Thyroid gland (tissue), 4 donors: Measurements from ENCODE around the gene CPB2. TPM values are rescaled to one million over a fixed set of nuclear protein-coding genes. Genes with fewer than 3 reads are reported as not detected.

Source experiments
- DNase-seq, 2 donors: peaks; one replicate each; pipeline ENCODE4 v3.0.0-alpha.2; 2019
- H3K27ac ChIP-seq, 3 donors: fragments of 200-600 bp; sonication (generic); 1 replicate in 2 of 3; 2 replicates in 1 of 3; pipeline ENCODE4 v1.5.1; 2016 to 2019; ENCODE audit warnings: mild to moderate bottlenecking in 1 of 3, moderate library complexity in 1 of 3
- H3K27me3 ChIP-seq: fragments of 200-600 bp; sonication (generic); one replicate; pipeline ENCODE4 v1.5.1; 2019
- H3K36me3 ChIP-seq, 2 donors: fragments of 200-600 bp; sonication (generic); one replicate each; pipeline ENCODE4 v1.5.1; 2016 to 2019
- H3K4me1 ChIP-seq, 2 donors: fragments of 200-600 bp; sonication (generic); one replicate each; pipeline ENCODE4 v1.5.1; 2017 to 2019
- H3K4me3 ChIP-seq, 3 donors: fragments of 200-600 bp; sonication (generic); replicated peaks in 1 of 3; 1 replicate in 2 of 3; 2 replicates in 1 of 3; pipeline ENCODE4 v1.5.1; 2016; ENCODE audit warnings: mild to moderate bottlenecking in 1 of 3
- H3K9me3 ChIP-seq: fragments of 200-600 bp; sonication (generic); one replicate; pipeline ENCODE4 v1.5.1; 2017
- POLR2A ChIP-seq, 2 donors: fragments of 450-650 bp; IDR thresholded peaks; one replicate each; pipeline ENCODE4 v1.6.1; 2017; ENCODE audit warnings: antibody characterized with exemption in 2 of 2, mild to moderate bottlenecking in 2 of 2, moderate library complexity in 1 of 2
- WGBS, 2 donors: methylation state at CpG; one replicate each; pipeline ENCODE4 v1.1.5; 2017; 5-methylcytosine and 5-hydroxymethylcytosine counted together
- intact Hi-C: fragments of 100-400 bp; cut with DNase I; formaldehyde crosslinking; loops from one replicate; pipeline ENCODE4 v1.15.1; 2023
- total RNA-seq, 4 donors: library from RNA; depleted of rRNA; stranded (reverse); fragments of >200 nt; gene quantifications; one replicate each; pipeline ENCODE4 v1.2.3, GENCODE V29; 2016
- TF ChIP-seq, protein P1 (sequence below), 6 experiments: fragments of 200-600 bp in 3 of 6; fragments of 450-650 bp in 3 of 6; sonication (generic) in 3 of 6; IDR thresholded peaks; one replicate each; pipeline ENCODE4 v1.5.1; 2016 to 2019; ENCODE audit warnings: antibody characterized with exemption in 6 of 6, mild to moderate bottlenecking in 2 of 6, inconsistent platforms in 1 of 6, moderate library complexity in 1 of 6

Gene CPB2
- total RNA-seq, 4 donors from 2014 or later = 0.67 to 0.83 TPM; not detected in 2

DNA sequence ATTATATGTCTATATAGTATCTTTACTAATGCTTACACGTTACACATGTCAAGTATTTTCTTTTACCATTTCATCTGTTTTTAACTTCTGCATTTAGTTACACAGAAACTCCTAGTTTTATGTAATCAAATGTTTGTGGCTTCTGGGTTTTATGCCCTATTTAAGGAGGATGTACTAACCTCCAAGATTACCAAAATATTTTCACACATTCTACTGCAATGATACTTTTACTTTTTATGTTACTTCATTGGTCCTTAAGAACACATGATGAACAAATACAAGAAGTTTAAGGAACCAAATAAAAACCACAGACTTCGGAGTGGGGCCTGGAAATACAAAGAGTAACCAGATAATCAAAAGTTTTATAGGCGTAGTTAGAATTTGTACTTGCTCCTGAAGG lies 89.5 kb downstream of the CPB2 start:
- Histone ChIP-seq H3K4me3 (no peak overlapping the region), H3K9me3 (no peaks in the 10 kb centered on the region), H3K4me1 (no peaks in the 10 kb centered on the region), H3K36me3 (peaks cover 12 to 24% of the 10 kb centered on the region in 2 donors), H3K27me3 (no peaks in the 10 kb centered on the region), H3K27ac (no peak overlapping the region)
- intact Hi-C loops = no loop called here
- no peak for DNase-seq
- 93 to 94% methylated on average over 3 of the region's 3 CpGs for WGBS, 2 donors
- TF ChIP-seq, protein P1, sequence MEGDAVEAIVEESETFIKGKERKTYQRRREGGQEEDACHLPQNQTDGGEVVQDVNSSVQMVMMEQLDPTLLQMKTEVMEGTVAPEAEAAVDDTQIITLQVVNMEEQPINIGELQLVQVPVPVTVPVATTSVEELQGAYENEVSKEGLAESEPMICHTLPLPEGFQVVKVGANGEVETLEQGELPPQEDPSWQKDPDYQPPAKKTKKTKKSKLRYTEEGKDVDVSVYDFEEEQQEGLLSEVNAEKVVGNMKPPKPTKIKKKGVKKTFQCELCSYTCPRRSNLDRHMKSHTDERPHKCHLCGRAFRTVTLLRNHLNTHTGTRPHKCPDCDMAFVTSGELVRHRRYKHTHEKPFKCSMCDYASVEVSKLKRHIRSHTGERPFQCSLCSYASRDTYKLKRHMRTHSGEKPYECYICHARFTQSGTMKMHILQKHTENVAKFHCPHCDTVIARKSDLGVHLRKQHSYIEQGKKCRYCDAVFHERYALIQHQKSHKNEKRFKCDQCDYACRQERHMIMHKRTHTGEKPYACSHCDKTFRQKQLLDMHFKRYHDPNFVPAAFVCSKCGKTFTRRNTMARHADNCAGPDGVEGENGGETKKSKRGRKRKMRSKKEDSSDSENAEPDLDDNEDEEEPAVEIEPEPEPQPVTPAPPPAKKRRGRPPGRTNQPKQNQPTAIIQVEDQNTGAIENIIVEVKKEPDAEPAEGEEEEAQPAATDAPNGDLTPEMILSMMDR (IDR thresholded peaks at IDR 0.05) = no peak
- TF ChIP-seq POLR2A (IDR thresholded peaks at IDR 0.05) = no peak

DNA sequence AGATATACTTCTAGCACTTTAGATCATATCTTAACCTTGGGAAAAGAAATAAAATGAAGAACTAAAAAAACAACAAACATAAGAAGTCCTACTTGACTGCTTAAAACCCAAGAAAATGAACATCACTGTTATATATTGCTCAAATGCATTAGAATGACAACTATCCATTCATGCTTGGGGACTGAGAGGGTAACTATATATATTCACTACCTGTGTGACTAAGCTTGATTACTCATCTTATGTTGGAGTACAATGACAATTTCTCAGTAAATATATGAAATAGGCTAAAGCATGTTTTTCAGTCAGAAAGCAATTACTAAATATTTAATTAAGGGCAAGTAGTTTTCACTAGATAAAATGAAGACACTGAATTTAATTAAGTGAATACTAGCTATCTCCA lies 92.4 kb downstream of the CPB2 start:
- H3K4me1 ChIP-seq = peaks cover under 1 to 2% of the 10 kb centered on the region in 2 donors
- H3K27me3 ChIP-seq = no peaks in the 10 kb centered on the region
- no peaks in the 10 kb centered on the region for H3K9me3 ChIP-seq
- TF ChIP-seq, protein P1 (IDR thresholded peaks at IDR 0.05) = no peak
- no peak for TF ChIP-seq POLR2A (IDR thresholded peaks at IDR 0.05)
- intact Hi-C loops = no loop called here
- H3K36me3 ChIP-seq = peaks cover 10 to 11% of the 10 kb centered on the region in 2 donors
- no peak overlapping the region for H3K4me3 ChIP-seq
- DNase-seq = no peak
- H3K27ac ChIP-seq = no peak overlapping the region

DNA sequence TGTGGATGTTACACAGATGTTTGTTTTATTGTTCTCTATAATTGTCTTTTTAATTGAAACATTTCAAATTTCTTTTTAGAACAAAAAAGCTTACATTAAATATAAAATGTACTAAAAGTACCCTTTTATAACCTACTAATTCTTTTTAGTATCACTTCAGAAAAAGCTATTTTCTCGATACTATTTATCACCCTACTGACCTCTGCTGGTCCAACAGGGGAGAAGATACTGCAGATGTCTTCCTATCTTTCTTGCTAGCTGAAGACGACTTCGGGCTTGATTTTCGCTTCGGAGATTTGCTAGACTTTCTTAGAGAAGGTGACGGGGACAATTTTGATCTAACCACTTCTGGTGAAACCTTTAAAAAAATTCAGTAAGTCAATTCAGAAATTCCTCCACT lies 94.7 kb downstream of the CPB2 start:
- TF ChIP-seq, protein P1 (IDR thresholded peaks at IDR 0.05) = peak in 1 of 6 experiments; percentile 10
- TF ChIP-seq POLR2A (IDR thresholded peaks at IDR 0.05) = no peak
- H3K27ac ChIP-seq = no peak overlapping the region
- DNase-seq = no peak

DNA sequence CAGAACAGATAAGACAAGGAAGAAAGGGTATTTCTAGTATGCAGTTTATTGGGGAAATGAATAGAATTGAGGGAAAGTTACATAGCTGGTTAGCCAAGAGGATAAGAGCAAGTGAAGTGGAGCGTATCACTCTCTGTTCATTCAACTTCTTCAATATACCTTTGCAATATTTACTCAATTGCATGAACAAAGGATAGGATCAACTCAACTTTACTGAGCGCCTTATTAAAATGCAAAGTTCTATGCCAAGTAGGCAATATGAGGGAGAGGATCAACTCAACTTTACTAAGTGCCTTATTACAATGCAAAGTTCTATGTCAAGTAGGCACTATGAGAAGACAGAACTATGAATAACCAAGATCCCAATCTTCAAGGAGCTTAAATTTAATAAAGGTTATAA lies 96.2 kb downstream of the CPB2 start:
- Histone ChIP-seq H3K9me3 (no peaks in the 10 kb centered on the region), H3K4me1 (peaks cover 3 to 5% of the 10 kb centered on the region in 2 donors), H3K27me3 (no peaks in the 10 kb centered on the region), H3K27ac (no peak overlapping the region), H3K4me3 (no peak overlapping the region), H3K36me3 (peaks cover 0 to 11% of the 10 kb centered on the region in 2 donors)
- DNase-seq = no peak
- WGBS, 2 donors = 88 to 93% methylated on average over 2 of the region's 2 CpGs
- TF ChIP-seq, protein P1 (IDR thresholded peaks at IDR 0.05) = no peak
- no peak for TF ChIP-seq POLR2A (IDR thresholded peaks at IDR 0.05)
- intact Hi-C loops = no loop called here

More for the DNA sequence above, 94.7 kb downstream of the CPB2 start:
- Histone ChIP-seq H3K4me3 (no peak overlapping the region), H3K36me3 (peaks cover 2 to 11% of the 10 kb centered on the region in 2 donors), H3K4me1 (peaks cover 3 to 5% of the 10 kb centered on the region in 2 donors), H3K9me3 (no peaks in the 10 kb centered on the region), H3K27me3 (no peaks in the 10 kb centered on the region)
- 89 to 92% methylated on average over 6 of the region's 6 CpGs for WGBS, 2 donors
- intact Hi-C loops = no loop called here

DNA sequence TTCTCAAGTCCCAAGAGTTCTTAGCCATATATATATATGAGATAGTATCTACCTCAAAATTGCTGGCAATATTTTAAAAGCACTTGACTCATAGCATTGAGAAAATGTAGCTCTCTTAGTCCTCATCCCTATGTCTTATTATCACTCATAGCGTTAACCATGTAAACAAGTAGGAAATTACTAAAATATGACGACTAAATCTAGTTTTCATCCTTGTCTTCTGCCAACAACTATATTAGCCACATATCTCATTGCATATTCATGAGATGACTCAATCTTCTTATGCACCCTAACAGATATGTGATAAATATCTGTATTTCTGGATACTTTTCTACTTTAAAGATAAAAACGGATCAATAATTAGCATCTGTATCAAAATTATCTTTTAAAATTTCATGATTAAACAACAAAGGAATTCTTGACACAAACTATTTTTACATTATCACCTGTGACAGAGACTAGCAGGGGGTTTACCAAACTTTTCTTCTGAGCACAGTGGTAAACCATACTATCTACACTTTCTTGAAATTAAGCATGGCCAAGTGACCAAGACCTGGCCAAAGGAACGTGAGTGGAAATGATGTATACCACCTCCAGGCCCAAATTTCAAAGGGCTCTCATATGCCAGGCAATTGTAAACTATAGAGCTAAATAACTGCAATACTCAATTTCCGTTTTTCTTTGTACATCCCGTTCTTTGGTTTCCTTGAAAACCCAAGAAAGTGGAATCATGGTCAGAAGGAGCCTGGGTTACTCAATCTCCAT lies 98.0 kb downstream of the CPB2 start:
- Histone ChIP-seq H3K4me3 (no peak overlapping the region), H3K4me1 (peaks cover 3 to 5% of the 10 kb centered on the region in 2 donors), H3K27me3 (no peaks in the 10 kb centered on the region), H3K36me3 (peaks cover 0 to 11% of the 10 kb centered on the region in 2 donors), H3K9me3 (no peaks in the 10 kb centered on the region), H3K27ac (peak overlapping the region in 2 of 3 donors; percentile 18 to 29)
- intact Hi-C loops = no loop called here
- 90 to 93% methylated on average over 6 of the region's 6 CpGs for WGBS, 2 donors
- no peak for DNase-seq
- TF ChIP-seq POLR2A (IDR thresholded peaks at IDR 0.05) = no peak
- TF ChIP-seq, protein P1 (IDR thresholded peaks at IDR 0.05) = no peak
